K562 (cell line): ENCODE data around the gene ZNF768. TPM values are rescaled to one million over a fixed set of nuclear protein-coding genes. Genes with fewer than 3 reads are reported as not detected.
A peak's percentile ranks its signal among the peaks of the same experiment; 100 is the strongest.

Experiments
- ATAC-seq: fragments of 200-7000 bp; cut with Tn5 transposase; 3 replicates; pipeline ENCODE4 v1.9.1; 2020; ENCODE audit warnings: moderate library complexity
- BruUV-seq: library from RNA; stranded (reverse); fragments of 400-500 nt; replicated peaks from 2 replicates; lab custom pipeline; 2021; lab: Mats Ljungman, UMichigan
- CTCF ChIA-PET: fragments of 300-600 bp; formaldehyde crosslinking; extraction: SDS; loops from one replicate; lab custom pipeline; 2021; ENCODE audit warnings: low intra/inter-chr PET ratio; lab: Yijun Ruan, JAX
- POLR2A ChIA-PET: fragments of 300-600, 350-650 bp; sonication (Branson Sonifier 250); formaldehyde crosslinking; extraction: SDS; loops from one replicate; lab custom pipeline; 2021; ENCODE audit warnings: antibody characterized with exemption, inconsistent platforms; lab: Yijun Ruan, JAX
- DNase-seq, 4 experiments: peaks; one replicate each; pipeline versions ENCODE4 v3.0.0 to v3.0.0-alpha.2; 2011 to 2018; ENCODE audit warnings: low spot score in 3 of 4, mixed read lengths in 3 of 4; ENCODE audit errors: extremely low read depth in 1 of 4
- FAIRE-seq: peaks from 2 replicates; lab custom pipeline; 2011; peaks lifted over from hg19 to GRCh38; lab: Jason Lieb, UNC
- H2AFZ ChIP-seq: 2 replicates; pipeline ENCODE4 v1.6.0; 2011; ENCODE audit warnings: low read depth, low read length, control low read depth, inconsistent platforms
- H3K27ac ChIP-seq: fragments of 200-600 bp; 3 replicates; pipeline ENCODE4 v1.8.0; 2011; ENCODE audit warnings: low read depth, mild to moderate bottlenecking, control low read depth, inconsistent platforms, low read length, moderate library complexity, mixed read lengths; ENCODE audit errors: extremely low read depth
- H3K27me3 ChIP-seq, 2 experiments: fragments of 300-600 bp in 1 of 2; 2 replicates in 1 of 2; 3 replicates in 1 of 2; pipeline versions ENCODE4 v1.6.0 to v1.8.0; 2011; ENCODE audit warnings: inconsistent platforms in 2 of 2, low read length in 2 of 2, mild to moderate bottlenecking in 1 of 2, mixed read lengths in 1 of 2, moderate library complexity in 1 of 2; ENCODE audit not compliant: control insufficient read depth in 2 of 2, insufficient read depth in 2 of 2
- H3K36me3 ChIP-seq: fragments of 300-600 bp; 3 replicates; pipeline ENCODE4 v1.8.0; 2011; ENCODE audit warnings: mild to moderate bottlenecking, low read length, inconsistent platforms; ENCODE audit not compliant: control insufficient read depth, insufficient read depth
- H3K4me1 ChIP-seq, 2 experiments: fragments of 200-600 bp in 1 of 2; replicated peaks in 1 of 2; 2 replicates in 1 of 2; 3 replicates in 1 of 2; pipeline versions ENCODE4 v1.5.1 to v1.8.0; 2011; ENCODE audit warnings: inconsistent platforms in 2 of 2, low read length in 2 of 2, mild to moderate bottlenecking in 1 of 2, mixed read lengths in 1 of 2, moderate library complexity in 1 of 2; ENCODE audit not compliant: control insufficient read depth in 2 of 2, insufficient read depth in 2 of 2
- H3K4me2 ChIP-seq: 2 replicates; pipeline ENCODE4 v1.6.1; 2011; ENCODE audit warnings: low read length, control low read depth, inconsistent platforms, mixed read lengths; ENCODE audit not compliant: insufficient read depth
- H3K4me3 ChIP-seq: fragments of 200-600 bp; sonication (generic), shearing (Covaris generic); 2 replicates; pipeline ENCODE4 v1.5.1; 2016; ENCODE audit warnings: control low read depth, inconsistent platforms
- H3K79me2 ChIP-seq: fragments of 200-600 bp; 3 replicates; pipeline ENCODE4 v1.8.0; 2011; ENCODE audit warnings: low read length, inconsistent platforms; ENCODE audit not compliant: control insufficient read depth, insufficient read depth
- H3K9ac ChIP-seq, 2 experiments: 2 replicates each; pipeline versions ENCODE4 v1.6.0 to v1.6.1; 2011; ENCODE audit warnings: low read depth in 2 of 2, low read length in 2 of 2, control low read depth in 1 of 2, inconsistent platforms in 1 of 2, mild to moderate bottlenecking in 1 of 2, mixed read lengths in 1 of 2; ENCODE audit not compliant: insufficient read depth in 1 of 2
- H3K9me1 ChIP-seq: one replicate; pipeline ENCODE4 v1.6.0; 2011; ENCODE audit warnings: inconsistent platforms, mild to moderate bottlenecking, low read length, moderate library complexity; ENCODE audit not compliant: control insufficient read depth, insufficient read depth
- H3K9me3 ChIP-seq: replicated peaks from 2 replicates; pipeline ENCODE4 v1.5.1; 2011; ENCODE audit warnings: low read depth, low read length, inconsistent platforms; ENCODE audit not compliant: control insufficient read depth, insufficient read depth
- H4K20me1 ChIP-seq: replicated peaks from 2 replicates; pipeline ENCODE4 v1.6.1; 2011; ENCODE audit warnings: low read length, inconsistent platforms, mixed read lengths; ENCODE audit not compliant: control insufficient read depth, insufficient read depth
- KLF13 ChIP-seq: fragments of 450-650 bp; IDR thresholded peaks from 2 replicates; pipeline ENCODE4 v1.6.1; 2016; ENCODE audit warnings: missing genetic modification characterization, low read depth, mild to moderate bottlenecking, missing compliant biosample characterization, moderate library complexity, borderline replicate concordance
- PTBP1 ChIP-seq: fragments of 200-400 bp; formaldehyde crosslinking; IDR thresholded peaks from 2 replicates; pipeline ENCODE4 v1.6.1; 2017; ENCODE audit warnings: low read depth, low read length
- SREBF2 ChIP-seq: sonication (generic); formaldehyde crosslinking; IDR thresholded peaks from 2 replicates; pipeline ENCODE4 v1.4.0; 2020; ENCODE audit warnings: mild to moderate bottlenecking, missing genetic modification reagents
- WGBS: fragments of 100-300 bp; shearing (Covaris generic); methylation state at CpG from one replicate; pipeline ENCODE4 v1.1.6; 2016; ENCODE audit warnings: low coverage, mixed read lengths; ENCODE audit not compliant: insufficient coverage; ENCODE audit errors: missing lambda C conversion rate; 5-methylcytosine and 5-hydroxymethylcytosine counted together
- in situ Hi-C: fragments of 300-500 bp; cut with MboI; formaldehyde crosslinking; loops from 4 replicates; pipeline ENCODE4 v1.15.0; 2018; ENCODE audit warnings: inconsistent platforms, mixed read lengths
- intact Hi-C: fragments of 100-400 bp; cut with micrococcal nuclease; formaldehyde crosslinking; loops from 2 replicates; pipeline ENCODE4 v1.14.2; 2022
- polyA plus RNA-seq, 8 experiments: library from polyadenylated mRNA; depleted of rRNA in 4 of 8; stranded (reverse) in 5 of 8; unstranded in 3 of 8; fragments of >200 nt; fragmentation: Nextera tagmentation in 2 of 8; fragmentation: Illumina TruSeq in 1 of 8; extraction: Ambion mirVana in 2 of 8; extraction: Trizol in 1 of 8; gene quantifications; 2 replicates each; pipeline versions ENCODE4 v1.2.1 to v1.2.3, GENCODE V29; 2011 to 2014; ENCODE audit warnings: inconsistent platforms in 1 of 8, missing spikeins in 1 of 8
- total RNA-seq, 7 experiments: library from RNA; depleted of rRNA in 6 of 7; stranded (reverse); fragments of >200 nt in 6 of 7; fragmentation: Illumina TruSeq in 2 of 7; extraction: Trizol in 2 of 7; gene quantifications; 2 replicates each; pipeline versions ENCODE4 v1.2.1 to v1.2.3, GENCODE V29; 2011 to 2021; ENCODE audit warnings: low replicate concordance in 1 of 7
- TF ChIP-seq, protein P1 (sequence below): sonication (generic); formaldehyde crosslinking; IDR thresholded peaks from 2 replicates; pipeline ENCODE4 v1.8.0; 2022; ENCODE audit warnings: missing genetic modification reagents, mild to moderate bottlenecking, borderline replicate concordance

ZNF768 gene
- total and polyA plus RNA-seq, 9 of the 15 experiments (the other 6 are each of a cell fraction or from before 2014, with no cell fraction given): 0.13 to 50.7 (median 26.9) TPM

DNA sequence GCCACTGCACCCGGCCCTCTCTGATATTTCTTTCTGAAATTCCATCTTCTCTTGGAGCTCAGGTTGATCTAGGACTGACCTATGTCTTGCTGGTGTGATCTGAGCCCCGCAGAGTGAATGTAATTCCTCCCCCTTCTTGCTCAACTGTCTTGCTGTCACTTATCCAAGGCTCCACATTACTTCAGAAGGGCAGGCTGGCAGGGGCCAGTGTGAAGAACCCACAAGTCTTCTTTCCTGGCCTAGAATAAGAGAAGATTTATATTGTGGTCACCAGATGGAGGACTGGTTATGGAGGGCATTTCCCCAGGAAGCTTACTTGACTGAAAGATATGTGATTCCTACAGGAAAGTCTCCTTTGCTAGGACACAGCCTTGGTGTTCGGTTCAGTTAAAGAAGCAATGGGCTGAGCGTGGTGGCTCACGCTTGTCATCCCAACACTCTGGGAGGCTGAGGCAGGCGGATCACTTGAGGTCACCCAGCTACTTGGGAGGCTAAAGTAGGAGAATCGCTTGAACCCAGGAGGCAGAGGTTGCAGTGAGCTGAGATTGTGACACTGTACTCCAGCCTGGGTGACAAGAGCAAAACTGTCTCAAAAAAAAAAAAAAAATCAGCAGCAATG, 40.4 kb downstream of the ZNF768 start:
- H2AFZ ChIP-seq: 0 out of 2 replicates have a peak overlapping the region, but pooled peaks have one; percentile 14
- intact Hi-C loops: no loop called here
- POLR2A ChIA-PET: no interaction called here
- H3K9ac ChIP-seq: no peak overlapping the region
- CTCF ChIA-PET: no interaction called here
- TF ChIP-seq, protein P1, sequence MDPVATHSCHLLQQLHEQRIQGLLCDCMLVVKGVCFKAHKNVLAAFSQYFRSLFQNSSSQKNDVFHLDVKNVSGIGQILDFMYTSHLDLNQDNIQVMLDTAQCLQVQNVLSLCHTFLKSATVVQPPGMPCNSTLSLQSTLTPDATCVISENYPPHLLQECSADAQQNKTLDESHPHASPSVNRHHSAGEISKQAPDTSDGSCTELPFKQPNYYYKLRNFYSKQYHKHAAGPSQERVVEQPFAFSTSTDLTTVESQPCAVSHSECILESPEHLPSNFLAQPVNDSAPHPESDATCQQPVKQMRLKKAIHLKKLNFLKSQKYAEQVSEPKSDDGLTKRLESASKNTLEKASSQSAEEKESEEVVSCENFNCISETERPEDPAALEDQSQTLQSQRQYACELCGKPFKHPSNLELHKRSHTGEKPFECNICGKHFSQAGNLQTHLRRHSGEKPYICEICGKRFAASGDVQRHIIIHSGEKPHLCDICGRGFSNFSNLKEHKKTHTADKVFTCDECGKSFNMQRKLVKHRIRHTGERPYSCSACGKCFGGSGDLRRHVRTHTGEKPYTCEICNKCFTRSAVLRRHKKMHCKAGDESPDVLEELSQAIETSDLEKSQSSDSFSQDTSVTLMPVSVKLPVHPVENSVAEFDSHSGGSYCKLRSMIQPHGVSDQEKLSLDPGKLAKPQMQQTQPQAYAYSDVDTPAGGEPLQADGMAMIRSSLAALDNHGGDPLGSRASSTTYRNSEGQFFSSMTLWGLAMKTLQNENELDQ (CRISPR knock-in tag): no peak
- TF ChIP-seq PTBP1: no peak
- TF ChIP-seq SREBF2 (CRISPR knock-in tag): no peak
- no peak for TF ChIP-seq KLF13 (tag)
- TF ChIP-seq, all 486 proteins: peak for 0
- 44% methylated on average over 7 of the region's 7 CpGs for WGBS
- FAIRE-seq (peak; percentile 19), DNase-seq (no peak), ATAC-seq (no peak)
- BruUV-seq: no TSS peak
- H3K36me3 ChIP-seq: no peaks in the 10 kb centered on the region
- no peak overlapping the region for H3K4me3 ChIP-seq
- in situ Hi-C loops: no loop called here
- no peaks in the 10 kb centered on the region for H3K27me3 ChIP-seq
- no peaks in the 10 kb centered on the region for H3K9me3 ChIP-seq
- no peak overlapping the region for H3K4me2 ChIP-seq
- no peaks in the 10 kb centered on the region for H4K20me1 ChIP-seq
- no peaks in the 10 kb centered on the region for H3K79me2 ChIP-seq
- H3K4me1 ChIP-seq: peaks cover 0 to 5% of the 10 kb centered on the region in 2 experiments; a peak in 2 of 5 replicates
- no peak overlapping the region for H3K27ac ChIP-seq
- no peaks in the 10 kb centered on the region for H3K9me1 ChIP-seq
